ENCODE data around the gene RPL10.

The RPL10 gene

DNA sequence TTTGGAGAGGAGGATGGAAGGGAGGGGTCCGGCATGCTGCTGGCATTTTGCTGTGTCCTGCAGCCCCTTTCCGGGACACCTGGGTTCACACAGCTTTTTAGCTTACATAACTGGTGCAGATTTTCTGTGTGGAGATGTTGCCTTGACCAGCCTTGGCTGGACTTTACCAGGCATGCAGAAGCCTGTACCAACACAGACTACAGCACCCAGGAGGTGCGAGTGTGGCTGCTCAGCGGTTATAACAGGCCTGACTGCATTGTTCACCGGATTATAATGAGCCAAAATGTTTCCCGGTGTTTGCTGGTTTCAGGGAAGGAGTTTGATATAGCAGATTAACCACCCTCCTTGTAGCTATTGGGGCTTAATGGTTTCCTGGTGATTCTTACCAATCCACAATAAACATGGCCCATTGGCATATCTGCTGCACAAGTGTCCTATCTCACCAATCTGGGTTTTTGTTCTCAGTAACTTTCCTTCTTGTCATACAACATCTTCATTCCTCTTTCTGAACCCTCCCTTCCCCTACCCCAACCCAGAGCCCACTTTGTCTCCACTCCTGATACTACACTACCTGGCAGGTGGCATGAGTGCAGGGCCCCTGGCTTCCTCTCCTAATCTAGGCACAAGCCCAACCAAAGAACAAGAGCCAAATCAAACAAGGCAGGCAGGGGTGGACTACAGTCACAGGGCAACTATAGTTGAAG is 3.9 kb downstream of the RPL10 start:
- TF ChIP-seq, protein P1, sequence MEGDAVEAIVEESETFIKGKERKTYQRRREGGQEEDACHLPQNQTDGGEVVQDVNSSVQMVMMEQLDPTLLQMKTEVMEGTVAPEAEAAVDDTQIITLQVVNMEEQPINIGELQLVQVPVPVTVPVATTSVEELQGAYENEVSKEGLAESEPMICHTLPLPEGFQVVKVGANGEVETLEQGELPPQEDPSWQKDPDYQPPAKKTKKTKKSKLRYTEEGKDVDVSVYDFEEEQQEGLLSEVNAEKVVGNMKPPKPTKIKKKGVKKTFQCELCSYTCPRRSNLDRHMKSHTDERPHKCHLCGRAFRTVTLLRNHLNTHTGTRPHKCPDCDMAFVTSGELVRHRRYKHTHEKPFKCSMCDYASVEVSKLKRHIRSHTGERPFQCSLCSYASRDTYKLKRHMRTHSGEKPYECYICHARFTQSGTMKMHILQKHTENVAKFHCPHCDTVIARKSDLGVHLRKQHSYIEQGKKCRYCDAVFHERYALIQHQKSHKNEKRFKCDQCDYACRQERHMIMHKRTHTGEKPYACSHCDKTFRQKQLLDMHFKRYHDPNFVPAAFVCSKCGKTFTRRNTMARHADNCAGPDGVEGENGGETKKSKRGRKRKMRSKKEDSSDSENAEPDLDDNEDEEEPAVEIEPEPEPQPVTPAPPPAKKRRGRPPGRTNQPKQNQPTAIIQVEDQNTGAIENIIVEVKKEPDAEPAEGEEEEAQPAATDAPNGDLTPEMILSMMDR (IDR thresholded peaks at IDR 0.05; ENCODE audit: borderline replicate concordance, control extremely low read depth, extremely low read depth, insufficient read depth, missing control alignments): no peak
- DNase-seq (ENCODE audit: low spot score): no peak

DNA sequence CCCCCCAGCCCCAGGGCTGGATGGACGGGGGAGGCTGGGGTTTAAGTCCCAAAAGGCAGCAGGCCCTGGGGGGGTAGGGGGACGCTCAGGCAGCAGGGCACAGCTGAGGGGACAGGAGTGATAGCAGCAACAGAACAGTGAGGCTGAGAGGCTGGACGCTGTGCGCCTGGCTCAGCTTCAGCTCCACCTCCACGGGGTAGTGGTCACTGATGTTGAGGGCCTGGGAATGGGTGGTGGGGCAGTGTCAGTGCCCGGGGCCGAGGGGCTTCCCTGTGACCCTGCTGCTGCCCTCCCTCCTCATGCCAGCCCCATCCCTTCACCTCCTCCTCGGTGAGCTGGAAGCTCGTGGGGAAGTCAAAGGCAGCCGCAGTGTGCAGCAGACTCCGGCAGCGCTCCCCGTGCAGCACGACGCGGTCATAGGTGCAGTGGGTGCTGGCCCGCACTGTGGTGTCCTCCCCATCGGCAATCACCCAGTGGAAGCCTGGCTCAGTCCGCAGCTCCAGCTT is 4.5 kb downstream of the RPL10 start:
- in situ Hi-C loops (cut with MboI; ENCODE audit: low sequenced_read_pairs, unreplicated experiment): no loop called here
- TF ChIP-seq, protein P1 (IDR thresholded peaks at IDR 0.05; ENCODE audit: borderline replicate concordance, control extremely low read depth, extremely low read depth, insufficient read depth, missing control alignments): no peak
- no peak for DNase-seq (ENCODE audit: low spot score)

More for the DNA sequence above, 3.9 kb downstream of the RPL10 start:
- in situ Hi-C loops (cut with MboI; ENCODE audit: low sequenced_read_pairs, unreplicated experiment): no loop called here

DNA sequence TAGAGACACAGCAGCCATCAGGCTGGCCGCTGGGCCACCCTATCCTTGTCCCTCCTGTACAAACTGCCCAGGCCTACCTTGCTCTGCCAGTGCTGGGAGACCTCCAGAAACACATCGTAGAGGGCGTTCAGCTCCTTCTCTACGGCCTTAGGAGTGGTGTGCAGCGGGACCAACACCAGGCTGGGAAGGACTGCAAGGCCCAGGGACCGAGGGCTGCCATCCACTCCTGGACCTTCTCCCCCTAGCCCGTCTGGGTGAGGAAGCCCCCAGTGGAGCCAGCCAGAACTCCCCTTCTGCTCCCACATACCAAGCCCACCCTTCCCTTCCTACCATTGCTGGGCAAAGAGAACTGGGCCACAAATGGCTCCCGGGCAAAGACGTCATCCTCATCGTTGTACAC is 5.0 kb downstream of the RPL10 start:
- TF ChIP-seq, protein P1 (IDR thresholded peaks at IDR 0.05; ENCODE audit: borderline replicate concordance, control extremely low read depth, extremely low read depth, insufficient read depth, missing control alignments): no peak
- in situ Hi-C loops (cut with MboI; ENCODE audit: low sequenced_read_pairs, unreplicated experiment): no loop called here
- DNase-seq (ENCODE audit: low spot score): no peak

DNA sequence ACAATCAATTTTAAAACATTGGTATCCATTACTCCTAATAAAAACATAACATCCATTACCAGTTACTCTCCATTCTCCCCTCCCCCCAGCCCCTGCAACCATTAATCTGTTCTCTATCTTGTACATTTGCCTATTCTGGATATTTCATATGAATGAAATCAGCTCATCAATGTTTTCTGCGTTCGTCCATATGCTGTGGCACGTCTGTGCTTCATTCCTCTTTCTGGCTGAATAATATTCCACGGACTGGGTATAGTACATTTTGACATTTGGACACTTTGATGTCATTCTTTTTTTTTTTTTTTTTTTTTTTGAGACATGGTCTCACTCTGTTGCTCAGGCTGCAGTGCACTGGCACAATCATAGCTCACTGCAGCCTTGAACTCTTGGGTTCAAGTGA is 5.7 kb downstream of the RPL10 start:
- DNase-seq (ENCODE audit: low spot score): no peak
- in situ Hi-C loops (cut with MboI; ENCODE audit: low sequenced_read_pairs, unreplicated experiment): no loop called here
- TF ChIP-seq, protein P1 (IDR thresholded peaks at IDR 0.05; ENCODE audit: borderline replicate concordance, control extremely low read depth, extremely low read depth, insufficient read depth, missing control alignments): no peak

DNA sequence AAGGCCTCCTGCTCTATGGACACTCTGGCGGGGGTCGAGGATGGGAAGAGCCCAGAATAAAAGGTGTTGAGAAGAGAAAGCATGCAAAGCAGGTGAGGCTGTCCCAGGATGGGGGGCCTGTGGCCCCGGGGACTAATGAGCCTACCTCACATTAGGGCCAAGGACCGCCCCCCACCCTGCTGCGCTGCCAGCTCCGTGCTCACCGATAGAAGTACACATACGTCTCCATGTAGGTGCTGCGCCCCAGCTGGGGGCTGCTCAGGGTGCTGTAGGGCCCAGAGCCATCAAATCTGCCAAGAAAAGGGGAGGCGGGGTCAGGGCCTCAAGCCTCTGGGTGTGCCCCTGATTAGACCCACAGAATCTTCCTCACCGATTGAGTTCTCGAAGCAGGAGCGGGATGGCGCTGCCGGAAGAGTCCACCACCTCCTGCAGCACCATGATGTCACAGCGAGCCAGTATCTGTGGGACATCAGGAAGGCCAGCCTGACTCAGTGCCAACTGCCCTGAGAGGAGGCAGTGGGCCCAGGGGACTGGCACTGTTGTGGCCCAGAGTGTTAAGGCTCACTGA is 6.5 kb downstream of the RPL10 start:
- DNase-seq (ENCODE audit: low spot score): no peak
- TF ChIP-seq, protein P1 (IDR thresholded peaks at IDR 0.05; ENCODE audit: borderline replicate concordance, control extremely low read depth, extremely low read depth, insufficient read depth, missing control alignments): no peak
- in situ Hi-C loops (cut with MboI; ENCODE audit: low sequenced_read_pairs, unreplicated experiment): no loop called here

DNA sequence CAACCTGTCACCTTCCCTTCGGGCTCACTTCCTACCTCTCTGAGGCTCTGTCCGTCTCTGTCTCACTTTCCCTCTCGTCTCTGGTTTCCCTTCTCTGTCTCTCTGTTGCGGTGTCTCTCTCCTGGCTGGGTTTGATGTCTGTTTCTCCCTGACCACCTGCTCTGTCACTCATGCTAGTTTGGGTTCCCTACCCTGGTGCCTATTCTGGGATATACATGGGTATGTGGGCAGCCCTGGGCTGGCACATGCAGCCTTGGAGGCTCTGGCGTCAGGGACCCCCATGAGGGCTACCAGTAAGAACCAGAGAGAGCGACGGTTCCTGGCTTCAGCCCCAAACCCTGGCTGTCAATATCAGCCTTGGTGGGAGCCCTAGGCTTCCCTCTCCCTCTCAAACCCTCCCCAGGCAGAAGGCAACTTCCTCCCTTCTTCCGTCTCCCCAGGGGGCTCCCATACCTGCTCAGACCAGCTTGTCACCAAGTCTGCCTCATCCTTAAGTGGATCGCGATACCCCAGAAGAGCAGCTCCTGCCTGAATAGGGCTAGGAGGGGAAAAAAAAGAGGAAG is 10.6 kb downstream of the RPL10 start:
- in situ Hi-C loops (cut with MboI; ENCODE audit: low sequenced_read_pairs, unreplicated experiment): no loop called here
- DNase-seq (ENCODE audit: low spot score): no peak
- TF ChIP-seq, protein P1 (IDR thresholded peaks at IDR 0.05; ENCODE audit: borderline replicate concordance, control extremely low read depth, extremely low read depth, insufficient read depth, missing control alignments): no peak

Data from GM13976 (cell line).